Stimulated activated CD4-positive, alpha-beta T cell treated with anti-CD3 and anti-CD28 coated beads, Interleukin-4, amount 100 ng/mL, for 24 hours (primary cell): ENCODE measurements around the gene CCDC121.

ENCODE experiments used
- DNase-seq: peaks from one replicate; pipeline ENCODE4 v3.0.0-alpha.2; 2020

CCDC121 gene

DNA sequence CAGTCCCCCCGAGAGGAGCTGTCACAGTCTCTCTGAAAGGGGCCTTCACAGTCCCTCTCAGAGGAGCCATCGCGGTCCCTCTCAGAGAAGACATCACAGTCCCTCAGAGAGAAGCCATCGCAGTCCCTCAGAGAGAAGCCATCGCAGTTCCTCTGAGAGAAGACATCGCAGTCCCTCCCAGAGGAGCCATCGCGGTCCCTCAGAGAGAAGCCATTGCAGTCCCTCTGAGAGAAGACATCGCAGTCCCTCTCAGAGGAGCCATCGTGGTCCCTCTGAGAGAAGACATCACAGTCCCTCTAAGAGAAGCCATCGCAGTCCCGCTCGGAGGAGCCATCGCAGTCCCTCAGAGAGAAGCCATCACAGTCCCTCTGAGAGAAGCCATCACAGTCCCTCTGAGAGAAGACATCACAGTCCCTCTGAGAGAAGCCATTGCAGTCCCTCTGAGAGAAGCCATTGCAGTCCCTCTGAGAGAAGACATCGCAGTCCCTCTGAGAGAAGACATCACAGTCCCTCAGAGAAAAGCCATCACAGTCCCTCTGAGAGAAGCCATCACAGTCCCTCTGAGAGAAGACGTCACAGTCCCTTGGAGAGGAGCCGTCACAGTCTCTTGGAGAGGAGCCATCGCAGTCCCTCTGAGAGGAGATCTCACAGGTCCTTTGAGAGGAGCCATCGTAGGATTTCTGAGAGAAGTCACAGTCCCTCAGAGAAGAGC is 47.2 kb downstream of the CCDC121 start:
- DNase-seq = no peak
